H9 (cell line): ENCODE measurements around the gene PGK1. TPM values are rescaled to one million over a fixed set of nuclear protein-coding genes. Genes with fewer than 3 reads are reported as not detected.

ENCODE experiments used
- DNase-seq: peaks from one replicate; pipeline ENCODE4 v3.0.0-alpha.2; 2017
- H2AFZ ChIP-seq: one replicate; pipeline ENCODE4 v1.6.1; 2013; ENCODE audit warnings: mild to moderate bottlenecking, low read length, control low read depth, moderate library complexity
- H2AK5ac ChIP-seq: 2 replicates; pipeline ENCODE4 v1.6.1; 2013; ENCODE audit warnings: low read length, control low read depth, mixed read lengths; ENCODE audit not compliant: insufficient read length
- H2BK120ac ChIP-seq: one replicate; pipeline ENCODE4 v1.6.1; 2013; ENCODE audit warnings: low read depth, mild to moderate bottlenecking, low read length, control low read depth, inconsistent platforms; ENCODE audit not compliant: poor library complexity, severe bottlenecking
- H2BK12ac ChIP-seq: 2 replicates; pipeline ENCODE4 v1.6.1; 2013; ENCODE audit warnings: low read length, control low read depth, mixed read lengths, low read depth; ENCODE audit not compliant: insufficient read length
- H2BK15ac ChIP-seq: 2 replicates; pipeline ENCODE4 v1.6.1; 2013; ENCODE audit warnings: low read depth, low read length, control low read depth
- H2BK20ac ChIP-seq: one replicate; pipeline ENCODE4 v1.6.1; 2013; ENCODE audit warnings: low read depth, mild to moderate bottlenecking, low read length, control low read depth, inconsistent platforms; ENCODE audit not compliant: poor library complexity, severe bottlenecking
- H2BK5ac ChIP-seq: 2 replicates; pipeline ENCODE4 v1.6.1; 2013; ENCODE audit warnings: low read length, control low read depth, mixed read lengths; ENCODE audit not compliant: insufficient read length
- H3K14ac ChIP-seq: 2 replicates; pipeline ENCODE4 v1.6.1; 2013; ENCODE audit warnings: low read length, control low read depth; ENCODE audit not compliant: insufficient read depth
- H3K18ac ChIP-seq: 2 replicates; pipeline ENCODE4 v1.6.1; 2013; ENCODE audit warnings: low read depth, mild to moderate bottlenecking, mixed read lengths, low read length, control low read depth; ENCODE audit not compliant: insufficient read length
- H3K23ac ChIP-seq: 2 replicates; pipeline ENCODE4 v1.6.1; 2013; ENCODE audit warnings: low read length, control low read depth, mixed read lengths, low read depth; ENCODE audit not compliant: insufficient read length
- H3K23me2 ChIP-seq: 2 replicates; pipeline ENCODE4 v1.6.1; 2013; ENCODE audit warnings: low read depth, mild to moderate bottlenecking, mixed read lengths, low read length, control low read depth; ENCODE audit not compliant: insufficient read length, poor library complexity, severe bottlenecking
- H3K27ac ChIP-seq: 2 replicates; pipeline ENCODE4 v1.5.1; 2013; ENCODE audit warnings: low read length, control low read depth, mixed read lengths, low read depth; ENCODE audit not compliant: insufficient read length
- H3K27me3 ChIP-seq: 2 replicates; pipeline ENCODE4 v1.6.1; 2013; ENCODE audit warnings: low read length, control low read depth, inconsistent platforms; ENCODE audit not compliant: insufficient read depth
- H3K4ac ChIP-seq: 2 replicates; pipeline ENCODE4 v1.6.1; 2013; ENCODE audit warnings: low read depth, mild to moderate bottlenecking, control low read depth, inconsistent platforms, low read length, moderate library complexity
- H3K4me1 ChIP-seq: 2 replicates; pipeline ENCODE4 v1.6.1; 2013; ENCODE audit warnings: low read length, control low read depth, inconsistent platforms; ENCODE audit not compliant: insufficient read depth
- H3K4me2 ChIP-seq: 2 replicates; pipeline ENCODE4 v1.6.1; 2013; ENCODE audit warnings: low read length, control low read depth, mixed read lengths; ENCODE audit not compliant: insufficient read length, insufficient read depth
- H3K56ac ChIP-seq: 2 replicates; pipeline ENCODE4 v1.6.1; 2013; ENCODE audit warnings: low read depth, mild to moderate bottlenecking, mixed read lengths, low read length, control low read depth; ENCODE audit not compliant: insufficient read length
- H3K79me1 ChIP-seq: 2 replicates; pipeline ENCODE4 v1.6.1; 2013; ENCODE audit warnings: low read depth, mild to moderate bottlenecking, moderate library complexity, low read length, control low read depth, inconsistent platforms; ENCODE audit not compliant: insufficient read depth, poor library complexity, severe bottlenecking
- H3K79me2 ChIP-seq: 2 replicates; pipeline ENCODE4 v1.6.1; 2013; ENCODE audit warnings: low read length, control low read depth, inconsistent platforms; ENCODE audit not compliant: insufficient read depth
- H3K9ac ChIP-seq: 2 replicates; pipeline ENCODE4 v1.6.1; 2013; ENCODE audit warnings: low read length, control low read depth, mixed read lengths; ENCODE audit not compliant: insufficient read length; ENCODE audit errors: extremely low read depth
- H3K9me3 ChIP-seq: one replicate; pipeline ENCODE4 v1.6.1; 2013; ENCODE audit warnings: low read depth, low read length, inconsistent platforms; ENCODE audit not compliant: control insufficient read depth
- H3T11ph ChIP-seq: one replicate; pipeline ENCODE4 v1.6.1; 2013; ENCODE audit warnings: mild to moderate bottlenecking, low read length, control low read depth, inconsistent platforms
- H4K20me1 ChIP-seq: one replicate; pipeline ENCODE4 v1.6.1; 2013; ENCODE audit not compliant: control insufficient read depth, insufficient read length, insufficient read depth
- H4K5ac ChIP-seq: 2 replicates; pipeline ENCODE4 v1.6.1; 2013; ENCODE audit warnings: low read depth, mild to moderate bottlenecking, mixed read lengths, low read length, control low read depth; ENCODE audit not compliant: insufficient read length
- H4K8ac ChIP-seq: replicated peaks from 2 replicates; pipeline ENCODE4 v1.6.1; 2013; ENCODE audit warnings: low read length, control low read depth, mixed read lengths, low read depth; ENCODE audit not compliant: insufficient read length
- H4K91ac ChIP-seq: 2 replicates; pipeline ENCODE4 v1.6.1; 2013; ENCODE audit warnings: low read depth, mild to moderate bottlenecking, moderate library complexity, mixed read lengths, low read length, control low read depth; ENCODE audit not compliant: insufficient read length
- H3K27ac Mint-ChIP-seq, 3 experiments: 2 replicates in 2 of 3; 3 replicates in 1 of 3; pipeline ENCODE4 v1.8.0; 2020 to 2021; ENCODE audit warnings: mixed read lengths in 3 of 3, mild to moderate bottlenecking in 1 of 3, moderate library complexity in 1 of 3
- H3K27me3 Mint-ChIP-seq: 2 replicates; pipeline ENCODE4 v1.8.0; 2021; ENCODE audit warnings: low read depth, mild to moderate bottlenecking, moderate library complexity, mixed read lengths
- H3K36me3 Mint-ChIP-seq, 3 experiments: 2 replicates in 2 of 3; 3 replicates in 1 of 3; pipeline ENCODE4 v1.8.0; 2020 to 2021; ENCODE audit warnings: low read depth in 3 of 3, mixed read lengths in 3 of 3; ENCODE audit not compliant: insufficient read depth in 1 of 3
- H3K4me1 Mint-ChIP-seq, 2 experiments: 2 replicates each; pipeline ENCODE4 v1.8.0; 2020; ENCODE audit warnings: mixed read lengths in 2 of 2
- H3K4me3 Mint-ChIP-seq, 2 experiments: 2 replicates in 1 of 2; 3 replicates in 1 of 2; pipeline ENCODE4 v1.8.0; 2020 to 2021; ENCODE audit warnings: mild to moderate bottlenecking in 2 of 2, mixed read lengths in 2 of 2, moderate library complexity in 1 of 2
- H3K9me3 Mint-ChIP-seq, 2 experiments: 2 replicates in 1 of 2; 3 replicates in 1 of 2; pipeline ENCODE4 v1.8.0; 2020; ENCODE audit warnings: mild to moderate bottlenecking in 2 of 2, mixed read lengths in 2 of 2, moderate library complexity in 1 of 2
- WGBS: extraction: QIAGEN DNeasy Blood & Tissue Kit; methylation state at CpG from one replicate; pipeline ENCODE4 v1.1.7; 2013; ENCODE audit warnings: missing lambda C conversion rate, low lambda C conversion rate, mixed read lengths; ENCODE audit not compliant: insufficient read length; ENCODE audit errors: extremely low coverage; 5-methylcytosine and 5-hydroxymethylcytosine counted together
- total RNA-seq: library from RNA; stranded (reverse); gene quantifications from 2 replicates; pipeline ENCODE4 v1.2.1, GENCODE V29; 2021
- TF ChIP-seq, protein P1 (sequence below): fragments of 200-600 bp; sonication (generic); conservative IDR thresholded peaks from 3 replicates; pipeline ENCODE4 v1.8.0; 2021; ENCODE audit warnings: antibody characterized with exemption, mild to moderate bottlenecking

Gene PGK1
- total RNA-seq, 1 experiment from 2014 or later, result 581 TPM

GRCh38 chrX:78103001-78103622 lies 936 bp upstream of the PGK1 start:
- no peak overlapping the region for H2AFZ ChIP-seq
- H2AK5ac ChIP-seq, result no peak overlapping the region
- TF ChIP-seq, protein P1, sequence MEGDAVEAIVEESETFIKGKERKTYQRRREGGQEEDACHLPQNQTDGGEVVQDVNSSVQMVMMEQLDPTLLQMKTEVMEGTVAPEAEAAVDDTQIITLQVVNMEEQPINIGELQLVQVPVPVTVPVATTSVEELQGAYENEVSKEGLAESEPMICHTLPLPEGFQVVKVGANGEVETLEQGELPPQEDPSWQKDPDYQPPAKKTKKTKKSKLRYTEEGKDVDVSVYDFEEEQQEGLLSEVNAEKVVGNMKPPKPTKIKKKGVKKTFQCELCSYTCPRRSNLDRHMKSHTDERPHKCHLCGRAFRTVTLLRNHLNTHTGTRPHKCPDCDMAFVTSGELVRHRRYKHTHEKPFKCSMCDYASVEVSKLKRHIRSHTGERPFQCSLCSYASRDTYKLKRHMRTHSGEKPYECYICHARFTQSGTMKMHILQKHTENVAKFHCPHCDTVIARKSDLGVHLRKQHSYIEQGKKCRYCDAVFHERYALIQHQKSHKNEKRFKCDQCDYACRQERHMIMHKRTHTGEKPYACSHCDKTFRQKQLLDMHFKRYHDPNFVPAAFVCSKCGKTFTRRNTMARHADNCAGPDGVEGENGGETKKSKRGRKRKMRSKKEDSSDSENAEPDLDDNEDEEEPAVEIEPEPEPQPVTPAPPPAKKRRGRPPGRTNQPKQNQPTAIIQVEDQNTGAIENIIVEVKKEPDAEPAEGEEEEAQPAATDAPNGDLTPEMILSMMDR, result no peak

More at GRCh38 chrX:78103001-78103622, 936 bp upstream of the PGK1 start:
- Histone ChIP-seq H3K79me1 (no peaks in the 10 kb centered on the region), H2BK15ac (no peak overlapping the region), H3K14ac (no peak overlapping the region), H3K27ac (no peak overlapping the region), H3K18ac (no peak overlapping the region), H4K20me1 (peaks cover 2% of the 10 kb centered on the region), H3K4ac (no peak overlapping the region), H3K9ac (no peak overlapping the region), H2BK12ac (no peak overlapping the region), H2BK5ac (no peak overlapping the region), H4K91ac (no peak overlapping the region), H3T11ph (no peak overlapping the region), H3K4me1 (no peaks in the 10 kb centered on the region), H3K4me2 (no peak overlapping the region), H4K5ac (no peak overlapping the region), H3K9me3 (peaks cover 11% of the 10 kb centered on the region), H3K23me2 (peaks cover 4% of the 10 kb centered on the region), H2BK120ac (no peak overlapping the region), H2BK20ac (no peak overlapping the region), H3K56ac (no peak overlapping the region), H4K8ac (no peak overlapping the region), H3K79me2 (peaks cover 35% of the 10 kb centered on the region), H3K23ac (no peak overlapping the region), H3K27me3 (no peaks in the 10 kb centered on the region)
- no peak for DNase-seq
- H3K36me3 Mint-ChIP-seq, result peaks cover 27 to 30% (median 29%) of the 10 kb centered on the region in 3 experiments
- no CpG with 5 or more reads among the region's 23 CpGs for WGBS
- peaks cover 22 to 32% of the 10 kb centered on the region in 2 experiments for H3K4me1 Mint-ChIP-seq
- peak overlapping the region; percentile 86 to 88 for H3K4me3 Mint-ChIP-seq
- peaks cover 2% of the 10 kb centered on the region for H3K27me3 Mint-ChIP-seq
- peaks cover 64 to 68% of the 10 kb centered on the region in 2 experiments for H3K9me3 Mint-ChIP-seq
- H3K27ac Mint-ChIP-seq, result peak overlapping the region in 2 of 3 experiments; percentile 84 to 91; a peak in 3 of 7 replicates
